Adipocyte (in vitro differentiated cells): Measurements from ENCODE around the gene KCNQ2.
A peak's percentile ranks its signal among the peaks of the same experiment; 100 is the strongest.

ENCODE experiments used
- DNase-seq: peaks from one replicate; pipeline ENCODE4 v3.0.0-alpha.2; 2015; ENCODE audit warnings: low read depth
- H3K27me3 ChIP-seq: replicated peaks from 2 replicates; pipeline ENCODE4 v1.7.0; 2013; ENCODE audit warnings: mild to moderate bottlenecking, low read length, moderate library complexity; ENCODE audit not compliant: control insufficient read depth, insufficient read depth
- H3K36me3 ChIP-seq: 2 replicates; pipeline ENCODE4 v1.7.0; 2013; ENCODE audit warnings: low read length, mild to moderate bottlenecking, moderate library complexity; ENCODE audit not compliant: control insufficient read depth, insufficient read depth, severe bottlenecking
- H3K4me1 ChIP-seq: 2 replicates; pipeline ENCODE4 v1.7.0; 2013; ENCODE audit warnings: mild to moderate bottlenecking, low read length, moderate library complexity; ENCODE audit not compliant: control insufficient read depth, insufficient read depth
- H3K4me3 ChIP-seq: 2 replicates; pipeline ENCODE4 v1.7.0; 2013; ENCODE audit warnings: mild to moderate bottlenecking, low read length, moderate library complexity
- H3K9ac ChIP-seq: 2 replicates; pipeline ENCODE4 v1.7.0; 2013; ENCODE audit warnings: mild to moderate bottlenecking, low read length, moderate library complexity
- H3K9me3 ChIP-seq: 2 replicates; pipeline ENCODE4 v1.7.0; 2013; ENCODE audit warnings: mild to moderate bottlenecking, low read length, moderate library complexity; ENCODE audit not compliant: control insufficient read depth

Gene KCNQ2

GRCh38 chr20:63500902-63501817, 28.7 kb upstream of the KCNQ2 start:
- DNase-seq = no peak
- H3K4me1 ChIP-seq = no peaks in the 10 kb centered on the region
- peaks cover 17% of the 10 kb centered on the region for H3K9me3 ChIP-seq
- H3K4me3 ChIP-seq = no peak overlapping the region
- peaks cover 53% of the 10 kb centered on the region for H3K27me3 ChIP-seq
- no peak overlapping the region for H3K9ac ChIP-seq
- H3K36me3 ChIP-seq = no peaks in the 10 kb centered on the region

DNA sequence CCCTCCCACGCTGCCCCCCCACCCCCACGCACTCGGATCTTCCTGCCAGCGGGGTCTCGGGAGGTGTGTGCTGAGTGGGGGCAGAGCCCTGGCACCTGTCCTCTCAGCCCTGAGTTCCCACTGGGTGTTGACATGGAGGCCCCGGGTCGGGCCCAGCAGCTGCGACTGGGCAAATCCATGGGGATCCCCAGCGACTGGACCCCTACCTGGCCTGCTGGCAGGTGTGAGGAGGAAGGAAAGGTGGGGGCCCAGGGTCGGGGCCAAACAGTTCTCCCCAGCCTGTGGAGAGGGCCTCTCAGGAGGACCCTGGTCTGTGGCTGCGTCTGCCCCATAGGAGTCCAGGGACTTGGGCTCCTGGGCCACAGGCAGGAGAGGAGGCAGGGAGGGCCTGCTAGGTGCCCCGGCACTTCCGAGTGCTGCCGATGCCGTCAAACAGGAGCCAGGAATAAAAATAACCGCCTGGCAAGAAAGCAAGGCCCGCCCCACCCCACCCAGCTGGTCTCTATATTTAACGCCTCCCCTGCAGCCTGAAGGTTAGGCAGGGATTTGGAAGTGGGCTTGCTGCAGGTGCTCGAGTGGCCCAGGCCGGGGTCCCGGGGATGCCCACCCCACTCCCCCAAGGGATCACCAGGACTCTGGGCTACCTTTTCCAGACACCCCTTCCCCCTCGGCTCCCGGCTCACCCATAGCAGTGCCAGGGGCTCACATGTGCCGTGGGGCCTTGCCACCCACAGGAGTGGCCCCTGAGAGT, 27.9 kb upstream of the KCNQ2 start:
- Histone ChIP-seq H3K27me3 (peaks cover 48% of the 10 kb centered on the region), H3K9ac (no peak overlapping the region), H3K4me1 (no peaks in the 10 kb centered on the region), H3K36me3 (no peaks in the 10 kb centered on the region), H3K4me3 (no peak overlapping the region), H3K9me3 (peaks cover 9% of the 10 kb centered on the region)
- no peak for DNase-seq

GRCh38 chr20:63499338-63499969, 27.0 kb upstream of the KCNQ2 start:
- Histone ChIP-seq H3K9me3 (peaks cover under 1% of the 10 kb centered on the region), H3K9ac (no peak overlapping the region), H3K27me3 (peaks cover 44% of the 10 kb centered on the region), H3K36me3 (no peaks in the 10 kb centered on the region), H3K4me3 (no peak overlapping the region), H3K4me1 (no peaks in the 10 kb centered on the region)
- no peak for DNase-seq

DNA sequence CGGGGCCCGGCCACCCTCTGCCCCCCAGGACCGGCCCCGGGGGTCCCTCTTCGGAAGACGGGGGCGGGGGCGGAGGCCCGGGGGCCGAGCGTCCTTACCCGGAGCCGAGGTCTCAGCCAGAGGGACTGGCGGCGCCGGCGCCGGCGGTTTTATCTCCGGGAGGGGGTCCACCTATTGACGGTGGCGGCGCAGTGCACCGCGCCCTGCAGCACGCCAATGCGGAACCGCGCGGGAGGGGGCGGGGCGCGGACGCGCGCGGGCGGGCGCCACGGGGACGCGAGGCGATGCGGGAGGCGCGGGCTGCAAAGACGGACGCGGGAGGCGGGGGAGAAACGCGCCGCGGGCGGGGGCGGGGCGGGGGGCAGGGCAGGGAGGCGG, 26.5 kb upstream of the KCNQ2 start, which contains the start of gene EEF1A2:
TSS of gene EEF1A2 (minus strand) at position 124 of the 378 bp plus-strand sequence. CDS start 1,320 bp downstream, outside the sequence.
- Histone ChIP-seq H3K27me3 (peaks cover 39% of the 10 kb centered on the region), H3K9ac (no peak within 1 kb of the TSS), H3K4me3 (no peak within 1 kb of the TSS), H3K4me1 (no peaks in the 10 kb centered on the region), H3K36me3 (no peaks in the 10 kb centered on the region), H3K9me3 (no peaks in the 10 kb centered on the region)
- DNase-seq = peak; percentile 61

GRCh38 chr20:63497946-63498935, 25.8 kb upstream of the KCNQ2 start:
- peak; percentile 56 for DNase-seq
- Histone ChIP-seq H3K36me3 (no peaks in the 10 kb centered on the region), H3K9me3 (no peaks in the 10 kb centered on the region), H3K27me3 (peaks cover 33% of the 10 kb centered on the region), H3K4me1 (no peaks in the 10 kb centered on the region), H3K9ac (no peak overlapping the region), H3K4me3 (no peak overlapping the region)

DNA sequence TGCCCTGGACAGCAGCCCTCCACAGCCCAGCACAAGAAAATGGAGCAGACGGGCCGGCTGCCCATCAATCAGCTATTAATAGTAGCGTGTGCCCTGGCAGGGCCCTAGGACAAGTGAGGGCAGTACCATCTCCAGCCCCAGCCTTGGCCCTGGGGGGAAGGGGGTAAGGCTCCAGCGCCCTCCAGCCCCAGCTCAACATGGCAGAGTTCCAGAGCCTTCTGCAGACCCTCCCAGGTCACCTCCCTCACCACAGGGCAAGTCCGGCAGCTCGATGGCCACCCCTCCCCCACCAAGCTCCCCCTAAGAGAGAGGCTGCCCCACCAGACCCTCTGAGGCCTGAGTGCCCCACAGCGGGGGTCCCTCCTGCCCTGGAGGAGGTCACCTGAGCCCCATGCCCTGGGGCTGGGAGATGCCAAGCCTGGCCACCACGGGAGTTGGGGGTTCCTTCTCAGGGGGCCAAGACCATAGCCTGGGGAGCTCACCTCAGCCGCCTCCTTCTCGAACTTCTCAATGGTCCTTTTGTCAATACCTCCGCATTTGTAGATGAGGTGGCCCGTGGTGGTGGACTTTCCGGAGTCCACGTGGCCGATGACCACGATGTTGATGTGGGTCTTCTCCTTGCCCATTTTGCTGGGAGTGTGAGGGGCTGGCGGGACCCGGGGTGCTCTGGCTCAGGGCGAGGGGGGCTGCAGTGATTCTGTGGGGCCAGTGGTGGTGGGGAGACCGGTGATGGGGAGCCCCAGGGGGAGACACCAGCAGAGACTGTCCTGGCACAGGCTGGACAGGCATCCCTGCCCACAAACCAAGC, 24.9 kb upstream of the KCNQ2 start:
- no peak for DNase-seq
- H3K4me1 ChIP-seq = no peaks in the 10 kb centered on the region
- H3K9me3 ChIP-seq = no peaks in the 10 kb centered on the region
- H3K36me3 ChIP-seq = no peaks in the 10 kb centered on the region
- H3K9ac ChIP-seq = no peak overlapping the region
- peaks cover 28% of the 10 kb centered on the region for H3K27me3 ChIP-seq
- H3K4me3 ChIP-seq = no peak overlapping the region

DNA sequence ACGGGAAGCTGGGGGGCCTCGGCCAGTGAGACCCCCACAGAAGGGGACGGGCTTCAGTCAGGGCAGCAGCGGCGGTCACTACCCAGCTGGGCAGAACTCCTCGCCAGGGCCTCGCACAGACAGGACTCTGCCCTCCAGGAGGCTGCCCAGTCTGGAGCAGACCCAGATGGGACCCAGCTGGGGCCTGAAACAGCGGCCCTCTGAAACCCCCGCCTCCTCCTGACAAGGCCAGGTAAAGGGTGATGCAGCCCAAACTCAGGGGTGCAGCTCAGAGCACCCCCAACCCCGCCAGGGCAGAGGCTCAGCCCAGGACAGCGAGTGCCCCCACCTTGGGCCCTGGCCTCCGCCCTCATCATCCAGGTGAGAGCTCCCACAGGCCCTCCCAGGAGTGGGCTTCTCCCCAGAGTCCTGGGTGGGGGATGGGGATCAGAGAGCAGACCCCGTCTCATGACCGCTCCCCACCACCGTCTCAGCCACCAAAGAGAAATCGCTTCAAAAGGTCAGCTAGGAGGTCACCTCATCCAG, 24.2 kb upstream of the KCNQ2 start:
- peaks cover 24% of the 10 kb centered on the region for H3K27me3 ChIP-seq

DNA sequence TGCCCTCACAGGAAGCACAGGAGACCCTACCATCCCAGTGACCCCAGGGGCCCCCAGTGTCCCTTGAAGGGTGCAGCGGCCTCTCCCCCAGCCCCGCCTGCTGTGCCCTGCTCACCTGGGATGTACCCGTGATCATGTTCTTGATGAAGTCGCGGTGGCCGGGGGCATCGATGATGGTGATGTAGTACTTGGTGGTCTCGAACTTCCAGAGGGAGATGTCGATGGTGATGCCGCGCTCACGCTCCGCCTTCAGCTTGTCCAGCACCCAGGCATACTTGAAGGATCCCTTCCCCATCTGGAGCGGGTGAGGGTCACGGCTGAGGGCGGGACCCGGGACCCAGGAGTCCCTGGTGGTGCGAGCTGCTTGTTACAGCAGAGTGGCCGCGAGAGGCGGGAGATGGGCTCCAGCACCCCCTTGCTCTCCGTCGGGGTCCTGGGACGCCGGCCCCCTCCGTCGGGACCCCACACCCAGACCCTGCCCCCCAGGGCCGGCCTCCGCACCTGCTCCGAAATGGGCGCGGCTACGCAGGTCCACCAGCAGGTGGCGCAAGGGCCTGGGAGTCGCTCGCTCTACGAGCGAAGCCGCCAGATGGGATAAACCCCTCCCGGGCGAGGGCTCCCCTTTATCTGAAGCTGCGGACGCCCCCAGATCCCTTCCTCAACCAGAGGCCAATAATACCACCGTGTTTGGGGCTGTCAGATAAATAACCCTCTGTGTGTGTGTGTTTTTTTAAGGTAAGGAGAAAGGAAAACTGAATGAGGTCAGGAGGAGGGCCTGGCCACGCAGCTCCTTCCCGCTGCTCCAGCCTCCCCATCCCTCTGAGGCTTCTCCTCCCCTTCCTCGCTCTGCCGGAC, 23.5 kb upstream of the KCNQ2 start:
- no peaks in the 10 kb centered on the region for H3K36me3 ChIP-seq
- H3K27me3 ChIP-seq = peaks cover 25% of the 10 kb centered on the region
- H3K9me3 ChIP-seq = no peaks in the 10 kb centered on the region
- H3K4me3 ChIP-seq = peak overlapping the region; percentile 36
- no peak overlapping the region for H3K9ac ChIP-seq
- H3K4me1 ChIP-seq = no peaks in the 10 kb centered on the region
- peak; percentile 87 for DNase-seq

More for the DNA sequence above, 24.2 kb upstream of the KCNQ2 start:
- H3K9me3 ChIP-seq = no peaks in the 10 kb centered on the region
- no peak overlapping the region for H3K9ac ChIP-seq
- H3K4me3 ChIP-seq = peak overlapping the region; percentile 36
- H3K4me1 ChIP-seq = no peaks in the 10 kb centered on the region
- DNase-seq = no peak
- H3K36me3 ChIP-seq = no peaks in the 10 kb centered on the region

DNA sequence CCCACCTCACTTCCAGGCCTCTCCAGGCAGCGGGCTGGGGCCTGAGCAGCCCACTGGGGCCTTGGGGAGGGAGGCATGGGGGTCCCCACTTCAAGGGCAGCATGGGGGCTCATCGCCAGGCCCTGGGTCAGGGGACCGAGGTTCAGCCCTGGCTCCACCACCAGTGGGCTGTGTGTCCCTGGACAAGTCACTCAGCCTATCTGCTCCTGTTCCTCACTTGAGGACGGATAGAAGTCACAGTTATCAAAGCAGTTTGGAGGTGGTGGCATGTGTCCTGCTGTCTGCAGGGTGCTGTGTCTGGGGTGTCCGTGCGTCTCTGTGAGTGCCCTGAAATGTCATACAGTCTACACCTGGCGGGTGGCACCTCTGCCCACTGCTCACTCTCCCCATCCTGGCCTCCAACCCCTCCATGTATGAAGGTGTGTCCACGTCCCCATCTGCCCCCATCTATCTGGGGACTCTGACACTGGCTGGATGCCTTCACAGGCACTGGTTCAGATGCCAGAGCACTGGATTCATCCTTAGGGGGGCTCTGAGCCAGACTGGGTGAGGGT, 22.8 kb upstream of the KCNQ2 start:
- no peaks in the 10 kb centered on the region for H3K4me1 ChIP-seq
- peaks cover 21% of the 10 kb centered on the region for H3K27me3 ChIP-seq
- H3K9me3 ChIP-seq = no peaks in the 10 kb centered on the region
- no peak overlapping the region for H3K4me3 ChIP-seq
- no peaks in the 10 kb centered on the region for H3K36me3 ChIP-seq
- DNase-seq = no peak
- no peak overlapping the region for H3K9ac ChIP-seq
